Occipital lobe (tissue), 2 donors: ENCODE results near the gene SMARCA1. TPM values are rescaled to one million over a fixed set of nuclear protein-coding genes. Genes with fewer than 3 reads are reported as not detected.

Experiments used
- DNase-seq: peaks from one replicate; lab custom pipeline; 2025; lab: John Stamatoyannopoulos, UW
- total RNA-seq: library from RNA; depleted of rRNA; stranded (reverse); fragments of >200 nt; gene quantifications from one replicate; pipeline ENCODE4 v1.2.3, GENCODE V29; 2014

SMARCA1 gene
- total RNA-seq, 1 donor from 2014 or later, result 78.0 TPM

GRCh38 chrX:129531132-129531531 is 7.8 kb upstream of the SMARCA1 start:
- no peak for DNase-seq

- DNase-seq, result no peak
Observed at GRCh38 chrX:129530410-129530809, 7.1 kb upstream of the SMARCA1 start.

- DNase-seq, result no peak
Observed at GRCh38 chrX:129529685-129530281, 6.5 kb upstream of the SMARCA1 start.

GRCh38 chrX:129525896-129526295 is 2.6 kb upstream of the SMARCA1 start:
- no peak for DNase-seq

- no peak for DNase-seq
Observed at GRCh38 chrX:129525162-129525561, 1.9 kb upstream of the SMARCA1 start.

GRCh38 chrX:129524250-129524850 is 1.1 kb upstream of the SMARCA1 start:
- DNase-seq, result no peak

- peak; percentile 11 for DNase-seq
Observed at GRCh38 chrX:129522184-129523078, 859 bp downstream of the SMARCA1 start.

GRCh38 chrX:129520151-129520550 is 3.1 kb downstream of the SMARCA1 start:
- no peak for DNase-seq

- no peak for DNase-seq
Observed at GRCh38 chrX:129516402-129516801, 6.9 kb downstream of the SMARCA1 start.

GRCh38 chrX:129512409-129512808 is 10.9 kb downstream of the SMARCA1 start:
- no peak for DNase-seq

GRCh38 chrX:129511689-129512088 is 11.6 kb downstream of the SMARCA1 start:
- no peak for DNase-seq

GRCh38 chrX:129510331-129510730 is 13.0 kb downstream of the SMARCA1 start:
- DNase-seq, result no peak

- no peak for DNase-seq
Observed at GRCh38 chrX:129497146-129497843, 26.0 kb downstream of the SMARCA1 start.

GRCh38 chrX:129496625-129497024 is 26.7 kb downstream of the SMARCA1 start:
- DNase-seq, result no peak

GRCh38 chrX:129495900-129496299 is 27.4 kb downstream of the SMARCA1 start:
- DNase-seq, result no peak

GRCh38 chrX:129494887-129495286 is 28.4 kb downstream of the SMARCA1 start:
- no peak for DNase-seq

- no peak for DNase-seq
Observed at GRCh38 chrX:129493643-129494042, 29.6 kb downstream of the SMARCA1 start.

- DNase-seq, result no peak
Observed at GRCh38 chrX:129490330-129490729, 33.0 kb downstream of the SMARCA1 start.

GRCh38 chrX:129488359-129488758 is 34.9 kb downstream of the SMARCA1 start:
- no peak for DNase-seq

GRCh38 chrX:129480889-129481288 is 42.4 kb downstream of the SMARCA1 start:
- DNase-seq, result no peak

GRCh38 chrX:129478516-129478915 is 44.8 kb downstream of the SMARCA1 start:
- no peak for DNase-seq

GRCh38 chrX:129472116-129472515 is 51.2 kb downstream of the SMARCA1 start:
- no peak for DNase-seq
